GM11168 (cell line): Measurements from ENCODE around the gene CASQ2.

Experiments
- in situ Hi-C: fragments of 300-500 bp; cut with MboI; formaldehyde crosslinking; loops from one replicate; pipeline ENCODE4 v1.12.0; 2022; ENCODE audit warnings: low sequenced_read_pairs; ENCODE audit not compliant: unreplicated experiment

Gene CASQ2

GRCh38 chr1:115746021-115746690, 22.4 kb downstream of the CASQ2 start:
- in situ Hi-C loops, result no loop called here

- in situ Hi-C loops, result no loop called here
Observed at GRCh38 chr1:115744646-115745275, 23.8 kb downstream of the CASQ2 start.

- in situ Hi-C loops, result no loop called here
Observed at GRCh38 chr1:115740811-115741210, 27.7 kb downstream of the CASQ2 start.

- in situ Hi-C loops, result no loop called here
Observed at GRCh38 chr1:115732316-115732715, 36.2 kb downstream of the CASQ2 start.

- in situ Hi-C loops, result no loop called here
Observed at GRCh38 chr1:115729756-115730155, 38.8 kb downstream of the CASQ2 start.

- in situ Hi-C loops, result no loop called here
Observed at GRCh38 chr1:115728341-115728740, 40.2 kb downstream of the CASQ2 start.

- in situ Hi-C loops, result no loop called here
Observed at GRCh38 chr1:115727706-115728249, 40.7 kb downstream of the CASQ2 start.

- in situ Hi-C loops, result no loop called here
Observed at GRCh38 chr1:115726570-115726969, 41.9 kb downstream of the CASQ2 start.

GRCh38 chr1:115726161-115726560, 42.4 kb downstream of the CASQ2 start:
- in situ Hi-C loops, result no loop called here

GRCh38 chr1:115725600-115725999, 42.9 kb downstream of the CASQ2 start:
- in situ Hi-C loops, result no loop called here

GRCh38 chr1:115723756-115724155, 44.8 kb downstream of the CASQ2 start:
- in situ Hi-C loops, result no loop called here

- in situ Hi-C loops, result no loop called here
Observed at GRCh38 chr1:115722221-115722620, 46.3 kb downstream of the CASQ2 start.

GRCh38 chr1:115719285-115719684, 49.2 kb downstream of the CASQ2 start:
- in situ Hi-C loops, result loop anchor here (5.0 kb wide), 1 partner anchor 53 kb away; no protein-coding TSS in a partner anchor

GRCh38 chr1:115718011-115718754, 50.3 kb downstream of the CASQ2 start:
- in situ Hi-C loops, result loop anchor here (5.0 kb wide), 1 partner anchor 54 kb away; no protein-coding TSS in a partner anchor

- in situ Hi-C loops, result loop anchor here (5.0 kb wide), 1 partner anchor 55 kb away; no protein-coding TSS in a partner anchor
Observed at GRCh38 chr1:115717541-115717940, 51.0 kb downstream of the CASQ2 start.

- in situ Hi-C loops, result loop anchor here (5.0 kb wide), 1 partner anchor 58 kb away; no protein-coding TSS in a partner anchor
Observed at GRCh38 chr1:115714572-115715141, 53.9 kb downstream of the CASQ2 start.

- in situ Hi-C loops, result no loop called here
Observed at GRCh38 chr1:115713906-115714305, 54.6 kb downstream of the CASQ2 start.

GRCh38 chr1:115712911-115713609, 55.5 kb downstream of the CASQ2 start:
- in situ Hi-C loops, result no loop called here

- in situ Hi-C loops, result no loop called here
Observed at GRCh38 chr1:115710859-115711624, 57.5 kb downstream of the CASQ2 start.
